ENCODE data around the gene HSFX1.
"Not testable (repeated sequence)": the region's sequence is repeated elsewhere in the genome, so short reads cannot be mapped to it uniquely, and the experiment has no call there.

Gene HSFX1

GRCh38 chrX:149773768-149774167 is at the start of gene HSFX1:
TSS of gene HSFX1 (plus strand) at chrX:149774068. CDS start at chrX:149774682, 614 bp downstream.
- DNase-seq (ENCODE audit: extremely low read depth, low read depth); H3K4me3 ChIP-seq (replicated peaks; ENCODE audit: low read depth, low read length): not testable (repeated sequence)

GRCh38 chrX:149727308-149727707 is 46.6 kb upstream of the HSFX1 start:
- not testable (repeated sequence) for DNase-seq (ENCODE audit: extremely low read depth, low read depth); H3K4me3 ChIP-seq (replicated peaks; ENCODE audit: low read depth, low read length)

GRCh38 chrX:149742269-149742668 is 31.6 kb upstream of the HSFX1 start:
- H3K4me3 ChIP-seq (replicated peaks; ENCODE audit: low read depth, low read length); DNase-seq (ENCODE audit: extremely low read depth, low read depth): not testable (repeated sequence)

GRCh38 chrX:149746390-149747007 is 27.4 kb upstream of the HSFX1 start:
- not testable (repeated sequence) for DNase-seq (ENCODE audit: extremely low read depth, low read depth); H3K4me3 ChIP-seq (replicated peaks; ENCODE audit: low read depth, low read length)

GRCh38 chrX:149757206-149758067 is 16.4 kb upstream of the HSFX1 start:
- no peak overlapping the region for H3K4me3 ChIP-seq (replicated peaks; ENCODE audit: low read depth, low read length)
- DNase-seq (ENCODE audit: extremely low read depth, low read depth): no peak
- no peak for TF ChIP-seq CTCF (IDR thresholded peaks at IDR 0.05; ENCODE audit: low read depth, low read length, missing control alignments)

- no peak for DNase-seq (ENCODE audit: extremely low read depth, low read depth)
- no peak for TF ChIP-seq CTCF (IDR thresholded peaks at IDR 0.05; ENCODE audit: low read depth, low read length, missing control alignments)
- no peak overlapping the region for H3K4me3 ChIP-seq (replicated peaks; ENCODE audit: low read depth, low read length)
Measured at GRCh38 chrX:149758068-149758714, 15.7 kb upstream of the HSFX1 start.

GRCh38 chrX:149758715-149759078 is 15.2 kb upstream of the HSFX1 start:
- not testable (repeated sequence) for DNase-seq (ENCODE audit: extremely low read depth, low read depth); H3K4me3 ChIP-seq (replicated peaks; ENCODE audit: low read depth, low read length)

- no peak overlapping the region for H3K4me3 ChIP-seq (replicated peaks; ENCODE audit: low read depth, low read length)
- no peak for TF ChIP-seq CTCF (IDR thresholded peaks at IDR 0.05; ENCODE audit: low read depth, low read length, missing control alignments)
- no peak for DNase-seq (ENCODE audit: extremely low read depth, low read depth)
Measured at GRCh38 chrX:149759824-149760223, 14.0 kb upstream of the HSFX1 start.

- no peak for TF ChIP-seq CTCF (IDR thresholded peaks at IDR 0.05; ENCODE audit: low read depth, low read length, missing control alignments)
- no peak overlapping the region for H3K4me3 ChIP-seq (replicated peaks; ENCODE audit: low read depth, low read length)
- no peak for DNase-seq (ENCODE audit: extremely low read depth, low read depth)
Measured at GRCh38 chrX:149760965-149761364, 12.9 kb upstream of the HSFX1 start.

- DNase-seq (ENCODE audit: extremely low read depth, low read depth); H3K4me3 ChIP-seq (replicated peaks; ENCODE audit: low read depth, low read length): not testable (repeated sequence)
Measured at GRCh38 chrX:149761858-149762674, 11.8 kb upstream of the HSFX1 start.

Measured in HFF-Myc (cell line).